Smooth muscle cell (in vitro differentiated cells): ENCODE measurements around the gene LRRC3C. TPM values are rescaled to one million over a fixed set of nuclear protein-coding genes. Genes with fewer than 3 reads are reported as not detected.

Source experiments
- DNase-seq: peaks from one replicate; lab custom pipeline; 2025; ENCODE audit not compliant: unreplicated experiment; lab: John Stamatoyannopoulos, UW
- H2AFZ ChIP-seq: fragments of 200-600 bp; sonication (generic); 2 replicates; pipeline ENCODE4 v1.6.0; 2016; ENCODE audit warnings: antibody characterized with exemption, low read depth, mild to moderate bottlenecking
- H3F3A ChIP-seq: fragments of 200-600 bp; sonication (generic); 2 replicates; pipeline ENCODE4 v1.6.0; 2017; ENCODE audit warnings: antibody characterized with exemption, low read depth
- H3K27ac ChIP-seq: fragments of 200-600 bp; sonication (generic); 2 replicates; pipeline ENCODE4 v1.5.1; 2016; ENCODE audit warnings: low read depth, mild to moderate bottlenecking
- H3K27me3 ChIP-seq: fragments of 200-600 bp; sonication (generic); 2 replicates; pipeline ENCODE4 v1.6.1; 2016; ENCODE audit warnings: low read depth, mild to moderate bottlenecking
- H3K36me3 ChIP-seq: fragments of 200-600 bp; sonication (generic); 2 replicates; pipeline ENCODE4 v1.5.1; 2016; ENCODE audit warnings: low read depth
- H3K4me1 ChIP-seq: fragments of 200-600 bp; sonication (generic); 2 replicates; pipeline ENCODE4 v1.5.1; 2016; ENCODE audit warnings: low read depth
- H3K4me2 ChIP-seq: fragments of 200-600 bp; sonication (generic); 2 replicates; pipeline ENCODE4 v1.6.0; 2016; ENCODE audit warnings: mild to moderate bottlenecking
- H3K4me3 ChIP-seq: fragments of 200-600 bp; sonication (generic); 2 replicates; pipeline ENCODE4 v1.5.1; 2016; ENCODE audit warnings: mild to moderate bottlenecking
- H3K79me2 ChIP-seq: fragments of 200-600 bp; sonication (generic); 2 replicates; pipeline ENCODE4 v1.6.0; 2016; ENCODE audit warnings: low read depth, mild to moderate bottlenecking
- H3K9ac ChIP-seq: fragments of 200-600 bp; sonication (generic); 2 replicates; pipeline ENCODE4 v1.6.0; 2016; ENCODE audit warnings: low read depth
- H3K9me3 ChIP-seq: fragments of 200-600 bp; sonication (generic); replicated peaks from 2 replicates; pipeline ENCODE4 v1.5.1; 2016; ENCODE audit warnings: low read depth
- H4K20me1 ChIP-seq: fragments of 200-600 bp; sonication (generic); 2 replicates; pipeline ENCODE4 v1.6.0; 2016; ENCODE audit warnings: low read depth
- CTCF ChIP-seq: fragments of 200-600 bp; sonication (generic); IDR thresholded peaks from 2 replicates; pipeline ENCODE4 v1.5.1; 2017; ENCODE audit warnings: borderline replicate concordance, mild to moderate bottlenecking, antibody characterized with exemption; ENCODE audit not compliant: insufficient read depth, poor library complexity, severe bottlenecking
- WGBS: methylation state at CpG from one replicate; pipeline ENCODE4 v1.1.7; 2016; ENCODE audit warnings: low lambda C conversion rate; 5-methylcytosine and 5-hydroxymethylcytosine counted together
- polyA plus RNA-seq: library from polyadenylated mRNA; unstranded; fragments of >200 nt; fragmentation: Nextera tagmentation; extraction: Ambion mirVana; gene quantifications from 2 replicates; pipeline ENCODE4 v1.2.1, GENCODE V29; 2016
- total RNA-seq: library from RNA; depleted of rRNA; stranded (reverse); fragments of >200 nt; gene quantifications from 2 replicates; pipeline ENCODE4 v1.2.3, GENCODE V29; 2014

Gene LRRC3C
- total and polyA plus RNA-seq, 2 experiments from 2014 or later, result not detected

GRCh38 chr17:39980351-39981206 is 53.0 kb downstream of the LRRC3C start, which contains the start of gene PSMD3:
Gene PSMD3, plus strand, starts transcription at chr17:39980807. Its CDS starts 164 bp downstream, at chr17:39980971.
- H3K4me2 ChIP-seq, result peak within 1 kb of the TSS; percentile 91
- H3K36me3 ChIP-seq, result no peaks in the 10 kb centered on the region
- H3K9ac ChIP-seq, result peak within 1 kb of the TSS; percentile 99
- peak within 1 kb of the TSS; percentile 94 for H3K27ac ChIP-seq
- peak; percentile 58 for TF ChIP-seq CTCF
- no peaks in the 10 kb centered on the region for H3K9me3 ChIP-seq
- peaks cover 26% of the 10 kb centered on the region for H3K79me2 ChIP-seq
- under 1% methylated on average over 77 of the region's 84 CpGs for WGBS
- peak within 1 kb of the TSS; percentile 78 for H3K4me3 ChIP-seq
- DNase-seq, result peak; percentile 91
- H3F3A ChIP-seq, result no peaks in the 10 kb centered on the region
- peaks cover 21% of the 10 kb centered on the region for H4K20me1 ChIP-seq
- peaks cover 19% of the 10 kb centered on the region for H3K4me1 ChIP-seq
- no peaks in the 10 kb centered on the region for H3K27me3 ChIP-seq
- peak within 1 kb of the TSS; percentile 89 for H2AFZ ChIP-seq

- peak overlapping the region; percentile 88 for H3K4me2 ChIP-seq
- H3K4me1 ChIP-seq, result peaks cover 19% of the 10 kb centered on the region
- peak overlapping the region; percentile 78 for H3K4me3 ChIP-seq
- WGBS, result 1% methylated on average over 15 of the region's 15 CpGs
- no peaks in the 10 kb centered on the region for H3K36me3 ChIP-seq
- H3F3A ChIP-seq, result no peaks in the 10 kb centered on the region
- no peak for TF ChIP-seq CTCF
- H3K9me3 ChIP-seq, result no peaks in the 10 kb centered on the region
- H3K27ac ChIP-seq, result peak overlapping the region; percentile 94
- H3K9ac ChIP-seq, result peak overlapping the region; percentile 99
- DNase-seq, result no peak
- H4K20me1 ChIP-seq, result peaks cover 21% of the 10 kb centered on the region
- no peak overlapping the region for H2AFZ ChIP-seq
- peaks cover 26% of the 10 kb centered on the region for H3K79me2 ChIP-seq
- no peaks in the 10 kb centered on the region for H3K27me3 ChIP-seq
Measured at GRCh38 chr17:39981207-39981741, 53.7 kb downstream of the LRRC3C start.

GRCh38 chr17:39981766-39982375 is 54.3 kb downstream of the LRRC3C start:
- Histone ChIP-seq H3K27me3 (no peaks in the 10 kb centered on the region), H4K20me1 (peaks cover 21% of the 10 kb centered on the region), H3K27ac (peak overlapping the region; percentile 94), H3K4me2 (peak overlapping the region; percentile 88), H2AFZ (no peak overlapping the region), H3K9ac (peak overlapping the region; percentile 99), H3K79me2 (peaks cover 26% of the 10 kb centered on the region), H3K4me3 (peak overlapping the region; percentile 78), H3K36me3 (no peaks in the 10 kb centered on the region), H3F3A (no peaks in the 10 kb centered on the region), H3K4me1 (peaks cover 19% of the 10 kb centered on the region), H3K9me3 (no peaks in the 10 kb centered on the region)
- no peak for TF ChIP-seq CTCF
- 54% methylated on average over 7 of the region's 7 CpGs for whole genome bisulfite sequencing
- no peak for DNase-seq
